Esophagus squamous epithelium (tissue), 5 donors: ENCODE data around the gene MTMR3. TPM values are rescaled to one million over a fixed set of nuclear protein-coding genes. Genes with fewer than 3 reads are reported as not detected.

Source experiments
- DNase-seq: peaks from one replicate; lab custom pipeline; 2025; lab: John Stamatoyannopoulos, UW
- H3K27ac ChIP-seq, 4 donors: fragments of 200-600 bp; sonication (generic); one replicate each; pipeline ENCODE4 v1.5.1; 2016 to 2019; ENCODE audit warnings: mild to moderate bottlenecking in 1 of 4
- H3K27me3 ChIP-seq, 4 donors: fragments of 200-600 bp; sonication (generic); 1 replicate in 3 of 4; 2 replicates in 1 of 4; pipeline versions ENCODE4 v1.5.1 to v1.6.0; 2017 to 2021; ENCODE audit warnings: antibody characterized with exemption in 1 of 4
- H3K36me3 ChIP-seq, 3 donors: fragments of 200-600 bp; sonication (generic); one replicate each; pipeline ENCODE4 v1.5.1; 2016 to 2019
- H3K4me1 ChIP-seq, 3 donors: fragments of 200-600 bp; sonication (generic); one replicate each; pipeline ENCODE4 v1.5.1; 2017 to 2019
- H3K4me3 ChIP-seq, 4 donors: fragments of 200-600 bp; sonication (generic); 1 replicate in 3 of 4; 2 replicates in 1 of 4; pipeline ENCODE4 v1.5.1; 2016 to 2019; ENCODE audit warnings: mild to moderate bottlenecking in 2 of 4, moderate library complexity in 1 of 4
- H3K9me3 ChIP-seq, 3 donors: fragments of 200-600 bp; sonication (generic); one replicate each; pipeline ENCODE4 v1.5.1; 2016 to 2019
- POLR2A ChIP-seq, 4 donors: fragments of 450-650 bp; IDR thresholded peaks; one replicate each; pipeline ENCODE4 v1.6.1; 2017; ENCODE audit warnings: antibody characterized with exemption in 4 of 4, mild to moderate bottlenecking in 4 of 4, moderate library complexity in 3 of 4
- WGBS, 2 donors: methylation state at CpG; one replicate each; pipeline ENCODE4 v1.1.5; 2018; 5-methylcytosine and 5-hydroxymethylcytosine counted together
- intact Hi-C: fragments of 100-400 bp; cut with DNase I; formaldehyde crosslinking; loops from one replicate; pipeline ENCODE4 v1.15.0; 2022
- total RNA-seq, 4 donors: library from RNA; depleted of rRNA; stranded (reverse); fragments of >200 nt; gene quantifications; one replicate each; pipeline ENCODE4 v1.1.0, GENCODE V29; 2016
- TF ChIP-seq, protein P1 (sequence below), 6 experiments: fragments of 450-650 bp in 4 of 6; fragments of 200-600 bp in 2 of 6; sonication (generic) in 2 of 6; IDR thresholded peaks; one replicate each; pipeline ENCODE4 v1.5.1; 2016 to 2019; ENCODE audit warnings: antibody characterized with exemption in 6 of 6, mild to moderate bottlenecking in 4 of 6, moderate library complexity in 4 of 6
- donor health status: DM: yes; HTN: yes; CAD: no.

Gene MTMR3
- total RNA-seq, 4 donors from 2014 or later: 34.9 to 63.1 (median 38.4) TPM

DNA sequence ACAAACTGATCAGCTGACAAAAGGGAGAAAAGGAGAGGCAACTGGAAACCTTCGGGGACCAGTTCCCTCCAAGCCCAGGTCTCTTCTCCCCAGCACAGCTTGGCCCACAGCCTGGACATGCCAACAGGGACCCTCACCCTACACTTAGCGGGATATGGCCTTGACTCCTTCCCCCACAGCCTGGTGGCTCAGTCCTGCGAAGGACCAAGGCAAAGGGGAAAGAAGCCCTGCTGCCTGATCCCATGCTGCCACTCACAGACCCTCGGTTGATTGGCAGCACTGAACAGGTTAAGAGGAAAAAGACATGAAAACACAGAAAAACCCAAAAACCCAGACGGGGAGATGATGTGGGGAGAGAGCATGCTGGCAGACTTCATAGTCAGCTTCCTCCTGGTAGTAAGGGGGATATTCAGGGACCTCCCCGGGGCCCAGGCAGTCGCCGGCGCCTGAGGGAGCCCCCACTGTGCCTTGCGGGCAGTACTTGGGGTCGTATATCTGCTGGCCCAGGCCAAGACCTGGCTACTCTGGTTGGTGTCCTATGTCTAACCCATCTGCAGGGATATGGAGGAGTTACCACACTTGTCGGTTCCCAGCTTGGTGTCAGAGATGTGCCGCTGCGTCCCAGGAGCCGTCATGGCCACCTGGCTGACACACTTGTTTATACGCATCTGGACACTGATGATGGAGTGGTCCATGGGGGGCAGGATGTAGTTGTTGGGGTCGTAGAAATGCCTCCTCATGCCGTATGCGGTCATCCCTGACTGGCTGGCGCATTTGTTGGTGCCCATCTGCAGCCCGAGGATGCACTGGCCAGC is 163.1 kb downstream of the MTMR3 start:
- 82 to 86% methylated on average over 10 to 20 of the region's 21 CpGs for WGBS, 2 donors
- H3K27me3 ChIP-seq: no peaks in the 10 kb centered on the region
- TF ChIP-seq, protein P1, sequence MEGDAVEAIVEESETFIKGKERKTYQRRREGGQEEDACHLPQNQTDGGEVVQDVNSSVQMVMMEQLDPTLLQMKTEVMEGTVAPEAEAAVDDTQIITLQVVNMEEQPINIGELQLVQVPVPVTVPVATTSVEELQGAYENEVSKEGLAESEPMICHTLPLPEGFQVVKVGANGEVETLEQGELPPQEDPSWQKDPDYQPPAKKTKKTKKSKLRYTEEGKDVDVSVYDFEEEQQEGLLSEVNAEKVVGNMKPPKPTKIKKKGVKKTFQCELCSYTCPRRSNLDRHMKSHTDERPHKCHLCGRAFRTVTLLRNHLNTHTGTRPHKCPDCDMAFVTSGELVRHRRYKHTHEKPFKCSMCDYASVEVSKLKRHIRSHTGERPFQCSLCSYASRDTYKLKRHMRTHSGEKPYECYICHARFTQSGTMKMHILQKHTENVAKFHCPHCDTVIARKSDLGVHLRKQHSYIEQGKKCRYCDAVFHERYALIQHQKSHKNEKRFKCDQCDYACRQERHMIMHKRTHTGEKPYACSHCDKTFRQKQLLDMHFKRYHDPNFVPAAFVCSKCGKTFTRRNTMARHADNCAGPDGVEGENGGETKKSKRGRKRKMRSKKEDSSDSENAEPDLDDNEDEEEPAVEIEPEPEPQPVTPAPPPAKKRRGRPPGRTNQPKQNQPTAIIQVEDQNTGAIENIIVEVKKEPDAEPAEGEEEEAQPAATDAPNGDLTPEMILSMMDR (IDR thresholded peaks at IDR 0.05): no peak
- TF ChIP-seq POLR2A (IDR thresholded peaks at IDR 0.05): no peak
- H3K4me1 ChIP-seq: peaks cover 3 to 23% (median 13%) of the 10 kb centered on the region in 3 donors
- H3K36me3 ChIP-seq: no peaks in the 10 kb centered on the region
- intact Hi-C loops: no loop called here
- H3K27ac ChIP-seq: no peak overlapping the region
- no peak overlapping the region for H3K4me3 ChIP-seq
- DNase-seq: no peak
- no peaks in the 10 kb centered on the region for H3K9me3 ChIP-seq

DNA sequence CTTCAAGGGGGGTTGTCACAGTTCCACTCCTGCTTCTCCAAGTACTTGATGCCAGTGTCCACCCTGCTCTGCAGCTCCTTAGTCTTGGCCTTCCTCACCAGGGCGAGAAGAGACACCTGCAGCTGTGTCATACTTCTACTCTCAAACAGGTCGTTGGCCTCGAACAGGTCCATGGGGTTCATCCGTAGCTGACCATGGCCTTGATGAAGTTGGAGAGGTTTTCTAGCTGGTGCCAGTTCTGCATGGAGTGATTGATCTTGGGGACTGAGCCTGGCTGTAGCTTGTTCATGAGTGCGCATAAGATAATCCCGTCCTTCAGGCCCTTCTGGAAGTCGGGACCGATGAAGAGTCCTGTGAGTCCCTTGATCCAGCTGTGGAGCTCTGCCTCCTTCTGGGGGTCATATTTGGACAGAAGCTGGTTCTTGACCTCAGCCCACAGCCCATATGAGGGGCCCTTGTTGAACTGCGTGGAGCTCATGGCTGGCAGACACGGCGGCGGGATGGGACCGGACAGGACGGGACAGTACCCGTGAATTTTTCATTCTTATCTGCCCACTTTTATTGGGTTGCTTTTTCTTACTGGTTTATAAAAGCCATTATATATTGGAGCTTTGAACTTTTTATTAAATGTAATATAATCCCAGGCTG is 163.9 kb downstream of the MTMR3 start:
- Histone ChIP-seq H3K4me3 (no peak overlapping the region), H3K4me1 (peaks cover 3 to 23% (median 13%) of the 10 kb centered on the region in 3 donors), H3K36me3 (no peaks in the 10 kb centered on the region), H3K27ac (no peak overlapping the region), H3K9me3 (no peaks in the 10 kb centered on the region), H3K27me3 (no peaks in the 10 kb centered on the region)
- 94 to 98% methylated on average over 9 to 11 of the region's 15 CpGs for WGBS, 2 donors
- TF ChIP-seq POLR2A (IDR thresholded peaks at IDR 0.05): no peak
- TF ChIP-seq, protein P1 (IDR thresholded peaks at IDR 0.05): no peak
- intact Hi-C loops: no loop called here
- no peak for DNase-seq

DNA sequence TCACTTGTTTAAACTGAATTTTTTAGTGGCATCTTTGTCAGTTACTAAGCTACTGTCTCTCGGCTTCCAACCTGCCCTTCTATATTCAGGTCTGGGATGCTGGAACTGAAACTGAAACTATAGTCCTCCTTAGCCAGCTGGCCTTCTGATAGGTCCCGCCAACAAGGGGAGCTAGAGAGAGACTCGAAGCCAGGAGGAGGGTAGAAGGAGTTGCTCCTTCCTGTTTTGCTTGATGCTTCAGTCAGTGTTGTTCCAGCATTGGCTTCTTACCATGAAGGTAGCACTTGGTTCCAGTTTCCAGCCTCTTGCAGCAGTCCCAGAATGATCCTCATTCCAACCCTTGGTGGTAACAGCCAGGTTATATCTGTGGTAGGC is 164.4 kb downstream of the MTMR3 start:
- DNase-seq: no peak
- H3K4me3 ChIP-seq: no peak overlapping the region
- no peaks in the 10 kb centered on the region for H3K27me3 ChIP-seq
- no peaks in the 10 kb centered on the region for H3K9me3 ChIP-seq
- peaks cover 3 to 23% (median 13%) of the 10 kb centered on the region in 3 donors for H3K4me1 ChIP-seq
- intact Hi-C loops: no loop called here
- TF ChIP-seq POLR2A (IDR thresholded peaks at IDR 0.05): no peak
- TF ChIP-seq, protein P1 (IDR thresholded peaks at IDR 0.05): no peak
- no peak overlapping the region for H3K27ac ChIP-seq
- 57 to 61% methylated on average over 3 of the region's 3 CpGs for WGBS, 2 donors
- no peaks in the 10 kb centered on the region for H3K36me3 ChIP-seq

DNA sequence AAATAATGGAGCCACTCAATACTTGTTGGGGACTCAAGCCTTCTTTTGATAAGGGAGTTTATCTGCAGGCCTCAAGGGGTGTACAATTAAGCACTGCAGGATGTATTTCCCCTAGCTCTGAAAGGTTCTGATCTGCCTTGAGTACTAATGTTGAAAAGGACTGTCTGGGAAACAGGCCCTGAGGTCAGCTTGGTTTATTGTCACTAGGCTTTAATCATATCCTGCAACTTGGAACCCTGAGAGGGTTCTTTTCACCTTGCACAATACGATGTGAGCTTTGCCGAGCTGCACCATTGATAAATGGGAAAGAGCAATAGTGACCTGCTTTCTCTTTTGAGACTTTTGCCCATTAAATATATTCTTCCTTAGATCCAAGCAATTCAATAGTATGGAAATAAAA is 165.7 kb downstream of the MTMR3 start:
- no peak for DNase-seq
- no peaks in the 10 kb centered on the region for H3K36me3 ChIP-seq
- WGBS, 2 donors: 45 to 80% methylated on average over 2 of the region's 2 CpGs
- intact Hi-C loops: no loop called here
- no peak overlapping the region for H3K4me3 ChIP-seq
- no peaks in the 10 kb centered on the region for H3K27me3 ChIP-seq
- TF ChIP-seq, protein P1 (IDR thresholded peaks at IDR 0.05): no peak
- no peak for TF ChIP-seq POLR2A (IDR thresholded peaks at IDR 0.05)
- H3K27ac ChIP-seq: no peak overlapping the region
- peaks cover 3 to 18% (median 13%) of the 10 kb centered on the region in 3 donors for H3K4me1 ChIP-seq
- no peaks in the 10 kb centered on the region for H3K9me3 ChIP-seq
